Mammary epithelial cell (primary cell): ENCODE results near the gene EVI5L.

Experiments
- EZH2 ChIP-seq: IDR thresholded peaks from 2 replicates; pipeline ENCODE4 v1.6.1; 2012; ENCODE audit warnings: low read length, inconsistent platforms, borderline replicate concordance
- TF ChIP-seq, protein P1 (sequence below), 2 donors: IDR thresholded peaks in 1 of 2; conservative IDR thresholded peaks in 1 of 2; 2 replicates each; pipeline ENCODE4 v1.5.1; 2011 to 2012; ENCODE audit warnings: inconsistent platforms in 2 of 2, low read length in 2 of 2, mild to moderate bottlenecking in 2 of 2, control low read depth in 1 of 2, low read depth in 1 of 2; ENCODE audit not compliant: insufficient read depth in 1 of 2; ENCODE audit errors: extremely low read depth in 1 of 2

GRCh38 chr19:7912697-7913564 lies 82.9 kb downstream of the EVI5L start:
- TF ChIP-seq, protein P1, sequence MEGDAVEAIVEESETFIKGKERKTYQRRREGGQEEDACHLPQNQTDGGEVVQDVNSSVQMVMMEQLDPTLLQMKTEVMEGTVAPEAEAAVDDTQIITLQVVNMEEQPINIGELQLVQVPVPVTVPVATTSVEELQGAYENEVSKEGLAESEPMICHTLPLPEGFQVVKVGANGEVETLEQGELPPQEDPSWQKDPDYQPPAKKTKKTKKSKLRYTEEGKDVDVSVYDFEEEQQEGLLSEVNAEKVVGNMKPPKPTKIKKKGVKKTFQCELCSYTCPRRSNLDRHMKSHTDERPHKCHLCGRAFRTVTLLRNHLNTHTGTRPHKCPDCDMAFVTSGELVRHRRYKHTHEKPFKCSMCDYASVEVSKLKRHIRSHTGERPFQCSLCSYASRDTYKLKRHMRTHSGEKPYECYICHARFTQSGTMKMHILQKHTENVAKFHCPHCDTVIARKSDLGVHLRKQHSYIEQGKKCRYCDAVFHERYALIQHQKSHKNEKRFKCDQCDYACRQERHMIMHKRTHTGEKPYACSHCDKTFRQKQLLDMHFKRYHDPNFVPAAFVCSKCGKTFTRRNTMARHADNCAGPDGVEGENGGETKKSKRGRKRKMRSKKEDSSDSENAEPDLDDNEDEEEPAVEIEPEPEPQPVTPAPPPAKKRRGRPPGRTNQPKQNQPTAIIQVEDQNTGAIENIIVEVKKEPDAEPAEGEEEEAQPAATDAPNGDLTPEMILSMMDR (conservative IDR thresholded peaks at IDR 0.05 in 1 of 2, IDR thresholded peaks at IDR 0.05 in 1 of 2; ENCODE audit: extremely low read depth in 1 of 2, insufficient read depth in 1 of 2, low read depth in 1 of 2, low read length in 2 of 2), result no peak
- no peak for TF ChIP-seq EZH2
